ENCODE measurements around the gene ABHD17C.

- TF ChIP-seq CTCF (conservative IDR thresholded peaks at IDR 0.05; ENCODE audit: low read length), result no peak
- no peak for TF ChIP-seq EZH2phosphoT487 (IDR thresholded peaks at IDR 0.05; ENCODE audit: borderline replicate concordance)
These were observed 85.5 kb downstream of the ABHD17C start for GRCh38 chr15:80780416-80781221.
